Fibroblast of skin of scalp (primary cell): ENCODE measurements around the gene RPS6KB2.

Experiments used
- DNase-seq: peaks from one replicate; pipeline ENCODE4 v3.0.0-alpha.2; 2013

Gene RPS6KB2

GRCh38 chr11:67429722-67430121, 1.4 kb downstream of the RPS6KB2 start:
- no peak for DNase-seq

GRCh38 chr11:67431346-67432249, 3.3 kb downstream of the RPS6KB2 start:
- no peak for DNase-seq

- DNase-seq, result no peak
Observed at GRCh38 chr11:67432655-67433349, 4.5 kb downstream of the RPS6KB2 start.

DNA sequence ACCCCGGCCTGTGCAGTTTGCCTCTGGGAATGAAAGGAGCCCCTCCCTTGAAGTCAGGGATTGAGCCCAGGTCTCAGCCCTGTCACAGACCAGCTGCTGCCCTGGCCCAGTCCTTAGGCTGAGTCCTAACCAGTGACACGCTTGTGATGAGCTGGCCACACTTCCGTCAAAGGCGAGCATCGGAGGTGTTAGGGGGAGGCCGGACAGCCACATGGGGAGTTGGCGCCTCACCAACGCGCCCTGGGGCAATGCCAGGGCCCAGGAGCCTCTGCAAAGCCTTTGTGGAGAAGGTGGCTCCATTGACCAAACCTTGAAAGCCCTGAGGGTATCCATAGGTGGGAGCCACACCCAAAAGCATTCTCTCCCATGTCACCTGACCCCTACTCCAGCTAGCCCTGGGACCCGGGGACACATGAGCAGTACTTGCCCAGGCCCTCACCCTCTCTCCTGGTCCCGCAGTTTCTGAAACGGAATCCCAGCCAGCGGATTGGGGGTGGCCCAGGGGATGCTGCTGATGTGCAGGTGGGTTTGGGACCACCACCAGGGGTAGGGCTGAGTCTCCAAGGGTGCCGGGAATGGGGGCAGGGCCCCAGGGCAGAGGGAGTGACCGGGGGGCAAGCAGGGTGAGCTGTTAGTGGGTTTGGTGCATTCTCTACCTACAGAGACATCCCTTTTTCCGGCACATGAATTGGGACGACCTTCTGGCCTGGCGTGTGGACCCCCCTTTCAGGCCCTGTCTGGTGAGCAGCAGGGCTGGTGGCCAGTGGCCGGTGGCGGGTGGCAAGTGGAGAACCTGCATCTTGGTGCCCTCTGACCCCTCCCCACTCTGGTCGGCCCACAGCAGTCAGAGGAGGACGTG, 5.5 kb downstream of the RPS6KB2 start:
- DNase-seq, result no peak

GRCh38 chr11:67434395-67434881, 6.1 kb downstream of the RPS6KB2 start:
- no peak for DNase-seq

DNA sequence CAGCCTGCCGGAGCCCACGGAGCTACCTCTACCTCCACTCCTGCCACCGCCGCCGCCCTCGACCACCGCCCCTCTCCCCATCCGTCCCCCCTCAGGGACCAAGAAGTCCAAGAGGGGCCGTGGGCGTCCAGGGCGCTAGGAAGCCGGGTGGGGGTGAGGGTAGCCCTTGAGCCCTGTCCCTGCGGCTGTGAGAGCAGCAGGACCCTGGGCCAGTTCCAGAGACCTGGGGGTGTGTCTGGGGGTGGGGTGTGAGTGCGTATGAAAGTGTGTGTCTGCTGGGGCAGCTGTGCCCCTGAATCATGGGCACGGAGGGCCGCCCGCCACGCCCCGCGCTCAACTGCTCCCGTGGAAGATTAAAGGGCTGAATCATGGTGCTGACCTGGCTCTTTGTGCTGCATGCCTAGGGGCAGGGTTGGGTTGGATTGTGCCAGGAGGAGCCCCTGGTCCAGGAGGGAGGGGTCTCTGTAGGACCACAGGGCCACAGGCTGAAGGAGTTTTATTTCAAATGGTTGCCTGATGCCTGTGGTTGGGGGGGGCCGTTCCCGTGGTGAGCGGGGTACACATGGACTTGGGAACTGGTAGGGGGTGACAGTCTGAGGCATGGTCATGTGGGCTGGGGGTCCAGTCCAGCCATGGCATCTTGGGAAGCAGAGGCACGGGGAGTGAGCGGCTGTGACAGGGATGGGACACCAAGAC, 6.9 kb downstream of the RPS6KB2 start:
- DNase-seq, result no peak

DNA sequence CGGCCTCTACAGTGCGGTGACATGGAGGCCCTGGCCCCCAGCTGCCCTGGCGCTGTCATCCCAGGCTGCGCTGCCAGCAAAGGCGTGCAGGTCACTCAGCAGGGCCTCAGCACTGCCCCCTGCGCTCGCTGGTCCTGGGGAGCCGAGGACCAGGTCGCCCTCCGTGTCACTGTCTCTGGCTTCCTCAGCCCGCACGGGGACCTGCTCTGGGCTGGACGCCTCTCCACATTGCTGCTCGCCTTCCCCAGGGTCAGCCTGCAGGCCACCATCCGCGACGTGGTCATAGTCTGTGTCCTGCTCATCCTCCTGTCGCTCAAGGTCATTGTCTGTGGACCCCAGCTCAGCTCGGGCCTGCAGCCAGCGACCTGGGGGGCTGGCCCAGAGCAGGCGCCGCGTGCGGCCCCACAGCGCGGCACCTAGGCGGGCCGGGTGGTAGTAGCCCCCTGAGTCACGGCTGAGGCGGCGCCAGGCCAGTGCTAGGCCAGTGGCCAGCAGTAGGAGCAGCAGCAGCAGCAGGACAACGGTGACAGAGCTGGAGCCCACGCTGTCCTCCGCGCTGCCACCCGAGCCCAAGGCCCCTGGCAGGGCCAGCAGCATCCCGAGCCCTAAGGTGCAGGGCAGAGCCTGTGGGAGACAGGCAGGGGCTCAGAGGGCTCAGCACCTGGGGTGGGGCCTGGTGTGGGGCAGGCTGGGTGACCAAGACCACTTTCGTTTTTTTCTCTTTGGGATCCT, 7.6 kb downstream of the RPS6KB2 start:
- DNase-seq, result no peak

DNA sequence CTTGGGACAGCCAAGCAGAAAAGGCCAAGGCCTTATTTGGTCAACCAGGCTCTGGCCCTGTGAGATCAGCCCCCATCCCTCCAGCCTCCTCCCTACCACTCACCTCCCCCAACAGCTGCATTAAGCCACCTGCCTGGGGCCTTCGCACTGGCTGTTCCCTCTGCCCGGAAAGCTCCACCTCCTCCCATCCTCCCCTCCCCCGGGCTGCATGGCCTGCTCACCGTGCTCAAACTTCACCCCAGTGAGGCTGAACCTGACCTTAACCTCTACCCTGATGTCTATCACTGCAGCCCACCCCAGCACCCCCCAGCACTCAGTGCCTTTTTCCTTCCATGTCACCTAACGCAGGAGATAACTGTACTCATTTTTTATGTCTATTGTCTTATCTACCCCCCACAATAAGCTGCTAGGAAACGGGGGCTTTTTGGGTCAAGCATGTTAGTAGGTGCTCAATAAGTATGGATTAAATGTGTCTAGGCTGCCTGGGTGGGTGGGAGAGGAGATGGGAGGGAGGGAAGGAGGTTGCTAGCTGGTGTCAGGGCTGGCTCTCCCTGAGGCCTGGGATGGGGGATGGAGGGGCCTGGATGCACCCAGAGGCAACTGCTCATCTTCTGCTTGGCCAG, 8.3 kb downstream of the RPS6KB2 start:
- DNase-seq, result peak; percentile 54

DNA sequence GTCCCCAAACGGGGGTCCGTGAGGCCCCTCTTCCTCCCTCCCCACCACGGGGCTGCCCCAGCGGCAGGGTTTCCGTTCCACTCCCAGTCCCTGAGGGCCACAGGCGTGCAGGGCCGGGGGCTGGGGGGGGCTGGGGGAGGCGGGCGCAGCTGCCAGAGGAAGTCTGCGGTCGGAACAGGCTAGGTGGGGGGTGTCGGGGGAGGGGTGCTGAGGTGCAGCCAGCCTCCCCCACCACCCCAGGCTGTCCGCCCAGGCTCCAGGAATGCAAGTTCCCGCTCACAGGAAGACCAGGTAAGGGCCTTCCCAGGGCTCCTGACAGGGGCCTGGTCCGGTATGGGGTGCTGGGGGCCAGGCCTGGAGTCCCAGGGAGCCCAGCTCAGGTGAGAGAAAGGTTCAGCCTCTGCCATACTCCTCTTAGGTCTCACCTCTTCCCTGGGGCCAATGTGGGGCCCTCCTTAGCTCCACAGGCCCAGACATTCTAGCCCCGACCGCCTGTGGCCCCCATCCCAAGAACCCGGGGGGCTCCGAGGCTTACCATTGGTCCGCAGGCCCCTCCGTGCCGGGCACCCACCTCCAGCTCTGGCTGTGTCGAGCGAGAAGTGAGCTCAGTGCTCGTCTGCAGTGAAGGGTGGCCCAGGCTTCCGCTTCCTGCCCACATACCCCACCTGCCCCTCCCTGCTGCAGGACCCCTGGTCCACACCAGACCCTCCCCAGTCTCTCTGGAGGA, 9.0 kb downstream of the RPS6KB2 start, which contains the start of gene PTPRCAP:
Gene PTPRCAP, minus strand, starts transcription at position 601 of the 727 bp plus-strand sequence. Its CDS starts 63 bp downstream, at position 538.
- peak; percentile 28 for DNase-seq

DNA sequence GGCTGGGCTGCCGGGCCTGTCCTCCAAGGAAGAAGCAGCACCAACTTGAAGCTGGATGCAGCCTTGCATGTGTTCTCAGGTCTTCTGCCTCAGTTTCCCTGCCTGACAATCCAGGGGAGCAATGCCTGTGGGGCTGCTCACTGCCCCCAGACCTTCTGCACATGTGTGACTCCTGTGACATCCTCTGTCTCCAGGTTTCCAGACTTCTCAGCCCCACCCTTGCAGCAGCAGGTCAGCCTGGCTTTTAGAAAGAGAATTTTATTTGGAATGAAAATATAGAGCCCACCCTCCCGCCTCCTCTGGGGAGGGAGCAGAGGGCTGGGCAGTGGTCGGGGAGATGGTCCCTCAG, 9.5 kb downstream of the RPS6KB2 start:
- no peak for DNase-seq

DNA sequence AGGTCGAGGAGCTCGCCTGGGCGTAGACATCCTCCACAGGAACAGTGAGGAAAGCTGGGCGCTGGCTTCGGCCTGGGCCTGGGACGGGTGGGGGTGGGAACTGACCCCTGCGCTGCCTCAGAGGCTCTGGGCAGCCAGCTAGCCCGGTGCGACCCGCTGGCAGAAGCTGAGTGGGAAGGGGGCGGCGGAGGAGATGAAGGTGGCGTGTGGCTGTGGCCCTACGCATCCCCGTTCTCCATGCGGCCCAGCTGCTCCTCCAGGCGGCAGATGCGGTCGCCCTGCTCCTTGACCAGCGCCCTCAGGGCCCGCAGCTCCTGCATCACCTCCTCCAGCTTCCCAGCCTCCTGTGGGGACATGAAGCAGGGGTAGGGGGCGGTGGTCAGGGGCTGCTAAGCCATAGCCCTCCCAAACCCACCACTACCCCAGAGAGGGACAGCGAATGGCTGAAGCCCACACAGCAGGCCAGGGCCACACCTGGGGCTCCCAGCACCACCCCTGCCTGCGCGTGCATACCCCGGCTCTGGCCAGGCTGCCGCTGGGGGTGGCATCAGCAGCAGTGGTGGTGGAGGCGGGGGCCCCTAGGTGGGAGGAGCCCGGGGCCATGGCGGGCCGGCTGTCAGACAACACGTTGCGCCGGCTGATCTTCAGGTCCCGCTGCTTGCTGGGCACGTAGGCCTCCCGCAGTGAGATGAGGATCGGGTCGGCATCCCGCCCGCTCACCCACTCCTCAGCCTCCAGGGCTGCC, 10.0 kb downstream of the RPS6KB2 start:
- DNase-seq, result no peak

- DNase-seq, result peak; percentile 29
Observed at GRCh38 chr11:67439321-67440228, 11.3 kb downstream of the RPS6KB2 start.

GRCh38 chr11:67440229-67441097, 12.2 kb downstream of the RPS6KB2 start:
- DNase-seq, result no peak

- DNase-seq, result no peak
Observed at GRCh38 chr11:67441098-67441563, 12.8 kb downstream of the RPS6KB2 start.

DNA sequence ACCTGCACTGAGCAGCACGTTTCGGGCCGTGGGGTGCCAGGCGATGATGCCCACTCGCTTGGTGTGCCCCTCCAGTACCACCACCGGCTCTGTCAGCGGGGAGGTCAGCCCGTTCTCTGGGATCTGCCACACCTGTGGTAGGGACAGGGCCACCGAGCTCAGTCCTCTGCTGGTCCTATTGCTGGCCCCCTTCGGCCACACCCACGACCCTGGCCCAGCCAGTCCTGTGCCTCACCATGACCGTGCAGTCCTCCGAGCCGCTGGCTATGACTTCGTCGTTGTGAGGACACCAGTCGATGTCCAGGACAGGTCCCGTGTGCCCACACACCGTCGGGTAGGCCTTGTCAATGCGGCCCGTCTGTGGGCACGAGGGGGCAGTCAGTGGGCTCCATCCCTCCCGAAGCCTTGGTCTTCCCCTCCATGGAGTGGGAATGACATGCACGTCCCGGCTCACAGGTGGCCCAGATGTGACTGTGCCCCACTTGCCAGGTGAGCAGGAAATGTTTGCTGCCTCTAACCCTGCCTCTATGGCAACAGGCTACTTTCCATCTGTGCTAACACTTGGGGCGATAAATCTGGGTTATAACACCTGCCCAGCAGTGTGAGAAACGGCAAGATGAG, 13.5 kb downstream of the RPS6KB2 start:
- DNase-seq, result no peak
